Smooth muscle cell (in vitro differentiated cells): Measurements from ENCODE around the gene FOXP3. TPM values are rescaled to one million over a fixed set of nuclear protein-coding genes. Genes with fewer than 3 reads are reported as not detected.

Source experiments
- DNase-seq: peaks from one replicate; lab custom pipeline; 2025; ENCODE audit not compliant: unreplicated experiment; lab: John Stamatoyannopoulos, UW
- H2AFZ ChIP-seq: fragments of 200-600 bp; sonication (generic); 2 replicates; pipeline ENCODE4 v1.6.0; 2016; ENCODE audit warnings: antibody characterized with exemption, low read depth, mild to moderate bottlenecking
- H3F3A ChIP-seq: fragments of 200-600 bp; sonication (generic); 2 replicates; pipeline ENCODE4 v1.6.0; 2017; ENCODE audit warnings: antibody characterized with exemption, low read depth
- H3K27ac ChIP-seq: fragments of 200-600 bp; sonication (generic); 2 replicates; pipeline ENCODE4 v1.5.1; 2016; ENCODE audit warnings: low read depth, mild to moderate bottlenecking
- H3K27me3 ChIP-seq: fragments of 200-600 bp; sonication (generic); 2 replicates; pipeline ENCODE4 v1.6.1; 2016; ENCODE audit warnings: low read depth, mild to moderate bottlenecking
- H3K36me3 ChIP-seq: fragments of 200-600 bp; sonication (generic); 2 replicates; pipeline ENCODE4 v1.5.1; 2016; ENCODE audit warnings: low read depth
- H3K4me1 ChIP-seq: fragments of 200-600 bp; sonication (generic); 2 replicates; pipeline ENCODE4 v1.5.1; 2016; ENCODE audit warnings: low read depth
- H3K4me2 ChIP-seq: fragments of 200-600 bp; sonication (generic); 2 replicates; pipeline ENCODE4 v1.6.0; 2016; ENCODE audit warnings: mild to moderate bottlenecking
- H3K4me3 ChIP-seq: fragments of 200-600 bp; sonication (generic); 2 replicates; pipeline ENCODE4 v1.5.1; 2016; ENCODE audit warnings: mild to moderate bottlenecking
- H3K79me2 ChIP-seq: fragments of 200-600 bp; sonication (generic); 2 replicates; pipeline ENCODE4 v1.6.0; 2016; ENCODE audit warnings: low read depth, mild to moderate bottlenecking
- H3K9ac ChIP-seq: fragments of 200-600 bp; sonication (generic); 2 replicates; pipeline ENCODE4 v1.6.0; 2016; ENCODE audit warnings: low read depth
- H3K9me3 ChIP-seq: fragments of 200-600 bp; sonication (generic); replicated peaks from 2 replicates; pipeline ENCODE4 v1.5.1; 2016; ENCODE audit warnings: low read depth
- H4K20me1 ChIP-seq: fragments of 200-600 bp; sonication (generic); 2 replicates; pipeline ENCODE4 v1.6.0; 2016; ENCODE audit warnings: low read depth
- WGBS: methylation state at CpG from one replicate; pipeline ENCODE4 v1.1.7; 2016; ENCODE audit warnings: low lambda C conversion rate; 5-methylcytosine and 5-hydroxymethylcytosine counted together
- polyA plus RNA-seq: library from polyadenylated mRNA; unstranded; fragments of >200 nt; fragmentation: Nextera tagmentation; extraction: Ambion mirVana; gene quantifications from 2 replicates; pipeline ENCODE4 v1.2.1, GENCODE V29; 2016
- total RNA-seq: library from RNA; depleted of rRNA; stranded (reverse); fragments of >200 nt; gene quantifications from 2 replicates; pipeline ENCODE4 v1.2.3, GENCODE V29; 2014
- TF ChIP-seq, protein P1 (sequence below): fragments of 200-600 bp; sonication (generic); IDR thresholded peaks from 2 replicates; pipeline ENCODE4 v1.5.1; 2017; ENCODE audit warnings: borderline replicate concordance, mild to moderate bottlenecking, antibody characterized with exemption; ENCODE audit not compliant: insufficient read depth, poor library complexity, severe bottlenecking

FOXP3 gene
- total and polyA plus RNA-seq, 2 experiments from 2014 or later = not detected

DNA sequence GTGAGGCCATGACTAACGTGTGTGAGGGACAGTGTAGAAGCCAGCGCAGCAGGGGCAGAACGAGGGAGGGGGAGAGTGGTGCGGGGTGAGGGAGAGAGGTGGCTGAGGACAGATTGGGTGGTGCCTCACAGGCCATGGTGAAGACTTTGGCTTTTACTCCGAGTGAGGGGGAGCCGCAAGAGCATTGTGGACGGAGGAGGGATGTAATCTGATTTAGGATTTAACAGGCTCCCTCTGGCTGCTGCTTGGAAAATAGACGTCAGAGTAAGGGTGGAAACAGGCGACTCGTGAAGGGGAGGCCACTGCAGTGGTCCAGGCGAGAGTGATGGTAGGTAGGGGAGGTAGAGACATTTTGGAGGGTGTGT, 18.1 kb upstream of the FOXP3 start:
- Histone ChIP-seq H3K27ac (no peak overlapping the region), H3F3A (no peaks in the 10 kb centered on the region), H3K79me2 (no peaks in the 10 kb centered on the region), H4K20me1 (no peaks in the 10 kb centered on the region), H3K4me2 (peak overlapping the region; percentile 57), H3K27me3 (no peaks in the 10 kb centered on the region), H2AFZ (no peak overlapping the region), H3K36me3 (no peaks in the 10 kb centered on the region), H3K4me3 (no peak overlapping the region), H3K4me1 (no peaks in the 10 kb centered on the region), H3K9me3 (no peaks in the 10 kb centered on the region), H3K9ac (no peak overlapping the region)
- WGBS = 45% methylated on average over 10 of the region's 11 CpGs
- TF ChIP-seq, protein P1, sequence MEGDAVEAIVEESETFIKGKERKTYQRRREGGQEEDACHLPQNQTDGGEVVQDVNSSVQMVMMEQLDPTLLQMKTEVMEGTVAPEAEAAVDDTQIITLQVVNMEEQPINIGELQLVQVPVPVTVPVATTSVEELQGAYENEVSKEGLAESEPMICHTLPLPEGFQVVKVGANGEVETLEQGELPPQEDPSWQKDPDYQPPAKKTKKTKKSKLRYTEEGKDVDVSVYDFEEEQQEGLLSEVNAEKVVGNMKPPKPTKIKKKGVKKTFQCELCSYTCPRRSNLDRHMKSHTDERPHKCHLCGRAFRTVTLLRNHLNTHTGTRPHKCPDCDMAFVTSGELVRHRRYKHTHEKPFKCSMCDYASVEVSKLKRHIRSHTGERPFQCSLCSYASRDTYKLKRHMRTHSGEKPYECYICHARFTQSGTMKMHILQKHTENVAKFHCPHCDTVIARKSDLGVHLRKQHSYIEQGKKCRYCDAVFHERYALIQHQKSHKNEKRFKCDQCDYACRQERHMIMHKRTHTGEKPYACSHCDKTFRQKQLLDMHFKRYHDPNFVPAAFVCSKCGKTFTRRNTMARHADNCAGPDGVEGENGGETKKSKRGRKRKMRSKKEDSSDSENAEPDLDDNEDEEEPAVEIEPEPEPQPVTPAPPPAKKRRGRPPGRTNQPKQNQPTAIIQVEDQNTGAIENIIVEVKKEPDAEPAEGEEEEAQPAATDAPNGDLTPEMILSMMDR = no peak
- no peak for DNase-seq

GRCh38 chrX:49278081-49278480, 13.6 kb upstream of the FOXP3 start:
- DNase-seq = no peak
- Histone ChIP-seq H3K9ac (no peak overlapping the region), H3K4me1 (no peaks in the 10 kb centered on the region), H3K4me2 (no peak overlapping the region), H3K36me3 (no peaks in the 10 kb centered on the region), H4K20me1 (peaks cover 5% of the 10 kb centered on the region), H3K27me3 (no peaks in the 10 kb centered on the region), H2AFZ (no peak overlapping the region), H3K4me3 (no peak overlapping the region), H3F3A (no peaks in the 10 kb centered on the region), H3K9me3 (no peaks in the 10 kb centered on the region), H3K27ac (no peak overlapping the region), H3K79me2 (no peaks in the 10 kb centered on the region)
- TF ChIP-seq, protein P1 = no peak
- WGBS = 93% methylated on average over 3 of the region's 3 CpGs

DNA sequence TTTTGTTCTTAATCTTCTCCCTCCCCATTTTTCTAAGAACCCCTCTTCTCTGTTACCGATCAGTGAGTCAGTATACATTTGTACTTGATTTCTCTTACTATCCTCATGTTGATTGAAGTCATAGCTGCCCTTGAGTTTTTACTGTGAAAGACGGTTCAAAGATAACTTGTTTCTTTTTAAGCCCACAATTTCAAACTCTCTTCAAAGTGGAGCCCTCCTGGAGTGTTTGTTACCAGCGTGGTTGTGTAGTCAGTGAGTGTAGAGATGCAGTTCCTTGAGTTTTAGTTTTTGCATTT, 13.0 kb upstream of the FOXP3 start:
- no peak overlapping the region for H3K4me3 ChIP-seq
- no peaks in the 10 kb centered on the region for H3K9me3 ChIP-seq
- peaks cover 5% of the 10 kb centered on the region for H4K20me1 ChIP-seq
- DNase-seq = no peak
- no peaks in the 10 kb centered on the region for H3K36me3 ChIP-seq
- H3K79me2 ChIP-seq = no peaks in the 10 kb centered on the region
- no peak overlapping the region for H3K27ac ChIP-seq
- TF ChIP-seq, protein P1 = no peak
- H3K4me1 ChIP-seq = no peaks in the 10 kb centered on the region
- no peak overlapping the region for H3K4me2 ChIP-seq
- H3K27me3 ChIP-seq = no peaks in the 10 kb centered on the region
- H3F3A ChIP-seq = no peaks in the 10 kb centered on the region
- WGBS = 81% methylated on average over 3 of the region's 3 CpGs
- H3K9ac ChIP-seq = no peak overlapping the region
- H2AFZ ChIP-seq = no peak overlapping the region

DNA sequence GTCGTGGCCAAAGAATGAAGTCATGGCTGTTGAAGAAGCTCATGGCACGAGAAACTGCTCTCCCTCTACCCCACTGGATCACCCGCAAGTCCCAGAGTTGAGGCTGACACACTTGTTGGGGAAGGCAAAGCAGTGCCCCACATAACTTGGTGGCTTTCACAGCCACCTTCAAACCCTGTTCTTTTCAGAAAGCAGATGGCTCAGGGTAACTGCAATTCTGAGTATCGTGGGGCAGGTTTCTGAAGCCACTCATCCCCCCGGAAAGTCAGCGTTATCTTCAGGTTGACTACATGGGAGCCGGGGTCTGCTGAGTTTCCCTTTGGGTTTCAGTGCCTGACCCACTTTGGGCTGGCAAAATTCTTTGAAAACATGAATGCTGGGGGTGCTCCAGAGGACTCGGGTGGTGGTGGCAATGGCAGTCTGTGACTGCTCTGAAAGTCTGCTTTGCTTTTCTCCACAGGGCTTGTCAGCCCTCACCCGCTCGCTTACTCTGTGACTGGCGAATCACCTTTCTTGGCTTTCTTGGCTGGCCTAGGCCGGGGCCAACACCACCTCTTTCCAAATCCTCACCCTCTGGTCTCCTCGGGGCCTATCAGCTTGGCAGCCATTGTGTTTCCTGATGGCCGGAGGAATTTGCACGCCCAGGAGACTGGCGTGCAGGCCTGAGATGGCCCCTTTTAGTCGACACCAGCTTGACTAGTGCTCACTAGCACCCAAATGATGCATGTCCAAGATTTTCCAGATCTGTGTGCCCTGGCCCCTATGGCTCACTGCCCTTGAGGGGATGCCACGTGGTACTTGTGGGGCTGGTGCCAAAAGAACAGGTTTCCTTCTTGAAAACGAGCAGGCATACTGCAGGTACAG, 12.4 kb upstream of the FOXP3 start:
- no peak overlapping the region for H2AFZ ChIP-seq
- H3K36me3 ChIP-seq = no peaks in the 10 kb centered on the region
- H3K27ac ChIP-seq = no peak overlapping the region
- peaks cover 5% of the 10 kb centered on the region for H4K20me1 ChIP-seq
- TF ChIP-seq, protein P1 = no peak
- WGBS = 79% methylated on average over 19 of the region's 19 CpGs
- no peaks in the 10 kb centered on the region for H3K9me3 ChIP-seq
- no peak overlapping the region for H3K4me2 ChIP-seq
- no peaks in the 10 kb centered on the region for H3K4me1 ChIP-seq
- no peak overlapping the region for H3K9ac ChIP-seq
- DNase-seq = no peak
- no peaks in the 10 kb centered on the region for H3K27me3 ChIP-seq
- H3F3A ChIP-seq = no peaks in the 10 kb centered on the region
- peaks cover 3% of the 10 kb centered on the region for H3K79me2 ChIP-seq
- H3K4me3 ChIP-seq = no peak overlapping the region
